ENCODE data around the gene PRAMEF26. TPM values are rescaled to one million over a fixed set of nuclear protein-coding genes. Genes with fewer than 3 reads are reported as not detected.

PRAMEF26 gene
- total RNA-seq (2022; extraction: Qiagen RNA extraction; ENCODE audit: low read depth): not detected in 5 replicates

DNA sequence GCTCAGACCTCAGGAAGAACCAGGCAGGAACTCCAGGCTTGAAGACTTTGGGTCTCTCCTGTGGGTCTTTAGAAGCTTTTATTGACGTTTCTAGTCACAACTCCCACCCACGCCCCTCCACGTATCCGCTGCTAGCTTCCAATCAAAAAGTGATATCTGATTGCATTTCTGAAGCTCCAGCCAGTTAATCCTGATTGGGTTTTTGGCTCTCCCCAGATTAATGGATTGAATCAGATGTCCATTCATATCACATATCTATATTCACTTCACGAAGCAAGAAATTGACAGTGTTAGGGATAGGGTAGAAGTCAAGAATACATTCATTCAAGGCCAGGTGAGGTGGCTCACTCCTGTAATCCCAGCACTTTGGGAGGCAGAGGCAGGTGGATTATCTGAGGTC, at the start of gene PRAMEF26:
Gene PRAMEF26, minus strand, starts transcription at position 101 of the 400 bp plus-strand sequence. CDS start 2,914 bp downstream, outside the sequence.

DNA sequence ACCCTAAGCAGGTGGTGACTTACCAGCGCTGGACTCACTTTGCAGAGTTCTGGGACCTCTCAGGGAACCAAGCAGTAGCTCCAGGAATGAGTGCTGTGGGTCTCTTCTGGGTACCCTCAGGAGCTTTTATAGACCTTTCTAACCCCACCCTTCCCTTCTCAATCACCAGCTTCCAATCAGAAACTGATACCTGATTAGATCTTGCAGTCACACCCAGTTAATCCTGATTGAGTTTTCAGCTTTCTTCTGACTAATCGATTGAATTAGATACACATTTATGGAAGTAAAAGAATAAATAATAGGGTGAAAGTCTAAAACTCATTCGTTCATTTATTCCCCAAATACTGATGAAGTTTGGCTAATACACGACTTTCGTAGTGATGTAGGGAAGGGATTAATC, 45.5 kb upstream of the PRAMEF26 start, which contains the start of gene PRAMEF13:
Gene PRAMEF13, minus strand, starts transcription at position 101 of the 400 bp plus-strand sequence. CDS start 1,820 bp downstream, outside the sequence.

DNA sequence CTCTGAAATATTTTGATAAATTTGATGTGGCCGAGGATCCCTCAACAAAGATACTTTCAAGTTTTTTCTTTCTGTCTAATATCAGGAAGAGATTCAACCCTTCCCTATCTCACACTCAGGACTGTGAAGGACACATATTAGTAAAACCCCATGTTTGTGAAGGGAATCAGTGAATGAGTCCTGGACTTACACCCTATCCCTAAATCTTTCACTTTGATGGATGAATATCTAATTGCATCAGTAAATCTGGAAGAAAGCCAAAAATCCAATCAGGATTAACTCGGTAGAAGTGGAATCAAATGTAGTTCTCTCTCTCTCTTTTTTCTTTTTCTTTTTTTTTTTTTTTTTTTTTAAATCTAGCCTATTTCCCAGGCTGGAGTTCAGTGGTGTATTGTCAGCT, 15.7 kb upstream of the PRAMEF26 start, which contains the start of gene PRAMEF9:
Gene PRAMEF9, plus strand, starts transcription at position 301 of the 400 bp plus-strand sequence. CDS start 3,433 bp downstream, outside the sequence.

DNA sequence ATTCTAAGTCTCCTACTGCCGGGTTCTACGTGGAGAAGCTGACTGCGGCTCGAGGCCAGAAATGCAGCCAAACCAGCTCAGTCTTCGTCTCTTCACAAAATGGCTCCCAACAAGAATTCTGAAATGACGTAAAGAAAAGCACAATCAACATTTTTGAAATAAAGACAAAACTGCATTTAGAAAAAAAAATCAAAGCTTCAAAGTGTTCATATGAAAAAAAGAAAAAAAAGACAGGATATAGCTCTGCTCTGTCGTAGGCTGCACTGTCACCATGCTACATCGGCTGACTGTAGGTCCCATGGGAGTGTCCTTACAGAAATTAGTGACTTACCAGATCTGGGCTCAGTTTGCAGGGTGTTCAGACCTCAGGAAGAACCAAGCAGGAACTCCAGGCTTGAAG, 9.7 kb upstream of the PRAMEF26 start, which contains the start of gene HNRNPCL4:
Gene HNRNPCL4, minus strand, starts transcription at position 101 of the 400 bp plus-strand sequence. CDS start 164 bp downstream, outside the sequence.

DNA sequence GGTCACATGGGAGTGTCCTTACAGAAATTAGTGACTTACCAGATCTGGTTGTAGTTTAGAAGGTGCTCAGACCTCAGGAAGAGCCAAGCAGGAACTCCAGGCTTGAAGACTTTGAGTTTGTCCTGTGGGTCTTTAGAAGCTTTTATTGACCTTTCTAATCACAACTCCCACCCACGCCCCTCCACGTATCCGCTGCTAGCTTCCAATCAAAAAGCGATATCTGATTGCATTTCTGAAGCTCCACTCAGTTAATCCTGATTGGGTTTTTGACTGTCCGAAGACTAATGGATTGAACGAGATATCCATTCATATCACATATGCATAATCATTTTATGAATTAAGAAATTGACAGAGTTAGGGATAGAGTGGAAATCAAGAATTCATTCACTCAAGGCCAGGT, 39.1 kb downstream of the PRAMEF26 start, which contains the start of gene HNRNPCL2:
Gene HNRNPCL2, minus strand, starts transcription at position 101 of the 400 bp plus-strand sequence. CDS start 454 bp downstream, outside the sequence.

Other genes with a start within 250 kb of the PRAMEF26 start
- gene PRAMEF7, start 239.4 kb downstream of the PRAMEF26 start, total RNA-seq (2022; extraction: Qiagen RNA extraction; ENCODE audit: low read depth): not detected in 5 replicates
- not detected in 5 replicates for gene PRAMEF6, start 208.4 kb downstream of the PRAMEF26 start, total RNA-seq (2022; extraction: Qiagen RNA extraction; ENCODE audit: low read depth)
- gene PRAMEF27, start 99.4 kb downstream of the PRAMEF26 start, total RNA-seq (2022; extraction: Qiagen RNA extraction; ENCODE audit: low read depth): not detected in 5 replicates
- not detected in 5 replicates for gene HNRNPCL3, start 95.2 kb downstream of the PRAMEF26 start, total RNA-seq (2022; extraction: Qiagen RNA extraction; ENCODE audit: low read depth)
- not detected in 5 replicates for gene PRAMEF25, start 85.2 kb downstream of the PRAMEF26 start, total RNA-seq (2022; extraction: Qiagen RNA extraction; ENCODE audit: low read depth)
- not detected in 5 replicates for gene HNRNPCL2, start 39.2 kb downstream of the PRAMEF26 start, total RNA-seq (2022; extraction: Qiagen RNA extraction; ENCODE audit: low read depth)
- gene HNRNPCL4, start 9.6 kb upstream of the PRAMEF26 start, total RNA-seq (2022; extraction: Qiagen RNA extraction; ENCODE audit: low read depth): not detected in 5 replicates
- gene PRAMEF9, start 15.8 kb upstream of the PRAMEF26 start, total RNA-seq (2022; extraction: Qiagen RNA extraction; ENCODE audit: low read depth): not detected in 5 replicates
- not detected in 5 replicates for gene PRAMEF13, start 45.4 kb upstream of the PRAMEF26 start, total RNA-seq (2022; extraction: Qiagen RNA extraction; ENCODE audit: low read depth)
- not detected in 5 replicates for gene PRAMEF18, start 70.1 kb upstream of the PRAMEF26 start, total RNA-seq (2022; extraction: Qiagen RNA extraction; ENCODE audit: low read depth)
- not detected in 5 replicates for gene PRAMEF5, start 98.2 kb upstream of the PRAMEF26 start, total RNA-seq (2022; extraction: Qiagen RNA extraction; ENCODE audit: low read depth)
- not detected in 5 replicates for gene PRAMEF8, start 129.1 kb upstream of the PRAMEF26 start, total RNA-seq (2022; extraction: Qiagen RNA extraction; ENCODE audit: low read depth)
- not detected in 5 replicates for gene PRAMEF33, start 147.5 kb upstream of the PRAMEF26 start, total RNA-seq (2022; extraction: Qiagen RNA extraction; ENCODE audit: low read depth)
- gene PRAMEF15, start 159.6 kb upstream of the PRAMEF26 start, total RNA-seq (2022; extraction: Qiagen RNA extraction; ENCODE audit: low read depth): not detected in 5 replicates
- not detected in 5 replicates for gene PRAMEF14, start 191.1 kb upstream of the PRAMEF26 start, total RNA-seq (2022; extraction: Qiagen RNA extraction; ENCODE audit: low read depth)
- not detected in 5 replicates for gene PRAMEF19, start 215.9 kb upstream of the PRAMEF26 start, total RNA-seq (2022; extraction: Qiagen RNA extraction; ENCODE audit: low read depth)
- not detected in 5 replicates for gene PRAMEF17, start 233.6 kb upstream of the PRAMEF26 start, total RNA-seq (2022; extraction: Qiagen RNA extraction; ENCODE audit: low read depth)